AG04450 (cell line): ENCODE results near the gene NPHP4. TPM values are rescaled to one million over a fixed set of nuclear protein-coding genes. Genes with fewer than 3 reads are reported as not detected.
"Not testable (repeated sequence)": the region's sequence is repeated elsewhere in the genome, so short reads cannot be mapped to it uniquely, and the experiment has no call there.

Experiments
- CTCF ChIA-PET: fragments of 300-600, 350-600 bp; formaldehyde crosslinking; extraction: SDS; loops from one replicate; lab custom pipeline; 2022; ENCODE audit warnings: antibody characterized with exemption, inconsistent platforms; lab: Charles Lee
- POLR2A ChIA-PET: fragments of 350-600 bp; formaldehyde crosslinking; extraction: SDS; loops from one replicate; lab custom pipeline; 2021; ENCODE audit warnings: antibody characterized with exemption, inconsistent platforms; lab: Yijun Ruan, JAX
- DNase-seq: peaks from one replicate; pipeline ENCODE4 v3.0.0-alpha.2; 2011; ENCODE audit warnings: low read depth, low spot score
- H3K27ac ChIP-seq: one replicate; pipeline ENCODE4 v1.5.1; 2012; ENCODE audit warnings: low read depth, low read length, control low read depth
- H3K27me3 ChIP-seq: one replicate; pipeline ENCODE4 v1.6.0; 2012; ENCODE audit warnings: low read length; ENCODE audit not compliant: control insufficient read depth, insufficient read depth
- H3K4me3 ChIP-seq: 2 replicates; pipeline ENCODE4 v1.5.1; 2011; ENCODE audit warnings: mild to moderate bottlenecking, low read depth, low read length, control low read depth
- H3K9me3 ChIP-seq: 2 replicates; pipeline ENCODE4 v1.5.1; 2012; ENCODE audit warnings: low read length; ENCODE audit not compliant: control insufficient read depth, insufficient read depth
- CTCF ChIP-seq: IDR thresholded peaks from 2 replicates; pipeline ENCODE4 v1.5.1; 2011; ENCODE audit warnings: low read depth, low read length, control low read depth, inconsistent platforms
- polyA plus RNA-seq: library from polyadenylated mRNA; depleted of rRNA; stranded (reverse); fragments of >200 nt; gene quantifications from 2 replicates; pipeline ENCODE4 v1.2.3, GENCODE V29; 2011

Gene NPHP4
- polyA plus RNA-seq, 1 experiment = 1.6 TPM

GRCh38 chr1:5857011-5857410, 135.2 kb downstream of the NPHP4 start:
- Histone ChIP-seq H3K9me3 (peaks cover 7% of the 10 kb centered on the region; the same call in 1 of the 2 replicates), H3K4me3 (no peak overlapping the region), H3K27me3 (no peaks in the 10 kb centered on the region), H3K27ac (no peak overlapping the region)
- no peak for TF ChIP-seq CTCF
- ChIA-PET CTCF (no interaction called here), POLR2A (no interaction called here)
- no peak for DNase-seq

GRCh38 chr1:5856246-5856815, 135.9 kb downstream of the NPHP4 start:
- TF ChIP-seq CTCF = no peak
- CTCF ChIA-PET = no interaction called here
- no peaks in the 10 kb centered on the region for H3K27me3 ChIP-seq
- peaks cover 7% of the 10 kb centered on the region; the same call in 1 of the 2 replicates for H3K9me3 ChIP-seq
- H3K27ac ChIP-seq = no peak overlapping the region
- no peak for DNase-seq
- no peak overlapping the region for H3K4me3 ChIP-seq
- POLR2A ChIA-PET = no interaction called here

- no peak for TF ChIP-seq CTCF
- no peak overlapping the region for H3K4me3 ChIP-seq
- H3K9me3 ChIP-seq = peaks cover 7% of the 10 kb centered on the region; the same call in 1 of the 2 replicates
- ChIA-PET CTCF (no interaction called here), POLR2A (no interaction called here)
- no peaks in the 10 kb centered on the region for H3K27me3 ChIP-seq
- DNase-seq = no peak
- no peak overlapping the region for H3K27ac ChIP-seq
These were observed 136.9 kb downstream of the NPHP4 start for GRCh38 chr1:5855196-5855897.

- DNase-seq = no peak
- CTCF ChIA-PET = no interaction called here
- POLR2A ChIA-PET = no interaction called here
- Histone ChIP-seq H3K9me3 (peaks cover 7% of the 10 kb centered on the region; the same call in 1 of the 2 replicates), H3K27ac (no peak overlapping the region), H3K4me3 (no peak overlapping the region), H3K27me3 (no peaks in the 10 kb centered on the region)
- TF ChIP-seq CTCF = no peak
These were observed 137.5 kb downstream of the NPHP4 start for GRCh38 chr1:5854754-5855153.

GRCh38 chr1:5853858-5854257, 138.4 kb downstream of the NPHP4 start:
- CTCF ChIA-PET, H3K4me3 ChIP-seq, POLR2A ChIA-PET: not testable (repeated sequence)

More at GRCh38 chr1:5853858-5854257, 138.4 kb downstream of the NPHP4 start:
- H3K27ac ChIP-seq, H3K9me3 ChIP-seq, H3K27me3 ChIP-seq, DNase-seq: not testable (repeated sequence)
